Esophagus muscularis mucosa (tissue), 4 donors: ENCODE data around the gene FBXO34. TPM values are rescaled to one million over a fixed set of nuclear protein-coding genes. Genes with fewer than 3 reads are reported as not detected.

Experiments used
- DNase-seq: peaks from one replicate; pipeline ENCODE4 v3.0.0-alpha.2; 2017; ENCODE audit errors: extremely low spot score
- H3K27ac ChIP-seq, 4 donors: fragments of 200-600 bp; sonication (generic); replicated peaks in 1 of 4; 1 replicate in 3 of 4; 2 replicates in 1 of 4; pipeline ENCODE4 v1.5.1; 2016 to 2019; ENCODE audit warnings: mild to moderate bottlenecking in 1 of 4
- H3K27me3 ChIP-seq, 4 donors: fragments of 200-600 bp; sonication (generic); one replicate each; pipeline versions ENCODE4 v1.5.1 to v1.6.0; 2016 to 2019
- H3K36me3 ChIP-seq, 4 donors: fragments of 200-600 bp; sonication (generic); one replicate each; pipeline ENCODE4 v1.5.1; 2016 to 2019
- H3K4me1 ChIP-seq, 4 donors: fragments of 200-600 bp; sonication (generic); one replicate each; pipeline ENCODE4 v1.5.1; 2016 to 2019
- H3K4me3 ChIP-seq, 4 donors: fragments of 200-600 bp; sonication (generic); 1 replicate in 2 of 4; 2 replicates in 2 of 4; pipeline ENCODE4 v1.5.1; 2016 to 2019; ENCODE audit warnings: mild to moderate bottlenecking in 4 of 4, moderate library complexity in 1 of 4
- H3K9me3 ChIP-seq, 4 donors: fragments of 200-600 bp; sonication (generic); 1 replicate in 3 of 4; 2 replicates in 1 of 4; pipeline ENCODE4 v1.5.1; 2016 to 2019
- CTCF ChIP-seq, 3 experiments: fragments of 200-600 bp in 2 of 3; fragments of 450-650 bp in 1 of 3; sonication (generic) in 2 of 3; IDR thresholded peaks; one replicate each; pipeline ENCODE4 v1.5.1; 2017 to 2019; ENCODE audit warnings: antibody characterized with exemption in 3 of 3, mild to moderate bottlenecking in 2 of 3, moderate library complexity in 1 of 3
- EP300 ChIP-seq: sonication (generic); formaldehyde crosslinking; IDR thresholded peaks from one replicate; pipeline ENCODE4 v1.6.1; 2017; ENCODE audit warnings: antibody characterized with exemption
- POLR2A ChIP-seq: fragments of 450-650 bp; IDR thresholded peaks from one replicate; pipeline ENCODE4 v1.6.1; 2017; ENCODE audit warnings: antibody characterized with exemption, moderate library complexity, mild to moderate bottlenecking, low read depth
- POLR2AphosphoS5 ChIP-seq, 2 donors: sonication (generic); formaldehyde crosslinking; IDR thresholded peaks; one replicate each; pipeline ENCODE4 v1.6.1; 2017; ENCODE audit warnings: antibody characterized with exemption in 2 of 2
- WGBS: methylation state at CpG from one replicate; pipeline ENCODE4 v1.1.5; 2018; 5-methylcytosine and 5-hydroxymethylcytosine counted together
- intact Hi-C: fragments of 100-400 bp; cut with DNase I; formaldehyde crosslinking; loops from one replicate; pipeline ENCODE4 v1.15.1; 2023
- total RNA-seq, 4 donors: library from RNA; depleted of rRNA; stranded (reverse); fragments of >200 nt; gene quantifications; one replicate each; pipeline versions ENCODE4 v1.1.0 to v1.2.1, GENCODE V29; 2016

Gene FBXO34
- total RNA-seq, 4 donors from 2014 or later = 16.2 to 22.0 (median 20.4) TPM

- peak; percentile 37 for DNase-seq
- H3K36me3 ChIP-seq = peaks cover 8 to 52% (median 42%) of the 10 kb centered on the region in 4 donors
- H3K4me3 ChIP-seq = no peak overlapping the region
- no peaks in the 10 kb centered on the region for H3K27me3 ChIP-seq
- no peak for TF ChIP-seq POLR2A
- TF ChIP-seq EP300 = no peak
- TF ChIP-seq CTCF (IDR thresholded peaks at IDR 0.05) = no peak
- TF ChIP-seq POLR2AphosphoS5 (IDR thresholded peaks at IDR 0.05) = no peak
- WGBS = 99% methylated on average over 9 of the region's 9 CpGs
- H3K27ac ChIP-seq = no peak overlapping the region
- no peaks in the 10 kb centered on the region for H3K9me3 ChIP-seq
- intact Hi-C loops = loop anchor here (5.0 kb wide), 1 partner anchor 140 kb away; no protein-coding TSS in a partner anchor
- H3K4me1 ChIP-seq = peaks cover 0 to 10% (median 4%) of the 10 kb centered on the region in 4 donors
Measured at GRCh38 chr14:55352201-55352600, 81.0 kb downstream of the FBXO34 start.

DNA sequence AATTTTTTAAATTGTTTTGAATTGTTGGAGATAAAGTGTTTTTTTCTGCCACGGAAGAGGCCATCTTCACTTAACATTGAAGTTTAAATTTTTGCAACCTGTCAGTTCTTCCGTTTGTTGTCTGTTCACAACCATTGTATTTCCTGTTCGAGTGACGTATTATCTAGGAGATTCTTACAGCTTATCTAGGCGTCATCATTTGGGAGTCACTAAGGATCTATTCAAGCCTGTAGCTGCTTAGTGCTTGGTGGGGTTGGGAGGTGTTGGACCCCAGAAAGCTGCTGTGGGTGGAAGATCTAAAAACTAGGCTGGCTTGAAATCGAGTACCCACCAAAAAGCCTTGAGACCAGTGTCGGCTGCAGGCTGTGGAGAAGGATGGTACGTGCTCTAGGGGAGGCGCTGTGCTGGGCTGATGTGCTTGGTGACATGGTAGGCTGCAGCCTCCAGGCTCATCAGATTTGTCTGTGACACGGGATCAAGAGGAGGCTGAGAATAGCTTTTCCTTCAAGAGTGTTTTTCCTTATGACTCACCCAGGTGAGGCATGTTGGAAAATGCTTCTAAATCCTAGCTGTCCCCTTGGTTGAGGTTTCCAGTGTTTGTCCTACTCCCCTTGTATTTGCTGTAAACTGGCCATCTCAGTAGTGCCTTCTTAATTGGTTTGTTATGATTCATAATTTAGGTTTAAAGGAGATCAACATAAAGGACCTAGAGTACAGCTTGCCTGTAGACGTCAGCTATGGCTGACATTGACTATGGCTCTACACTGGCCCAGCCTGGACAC lies 82.7 kb downstream of the FBXO34 start:
- peaks cover 8 to 55% (median 42%) of the 10 kb centered on the region in 4 donors for H3K36me3 ChIP-seq
- WGBS = 89% methylated on average over 11 of the region's 11 CpGs

DNA sequence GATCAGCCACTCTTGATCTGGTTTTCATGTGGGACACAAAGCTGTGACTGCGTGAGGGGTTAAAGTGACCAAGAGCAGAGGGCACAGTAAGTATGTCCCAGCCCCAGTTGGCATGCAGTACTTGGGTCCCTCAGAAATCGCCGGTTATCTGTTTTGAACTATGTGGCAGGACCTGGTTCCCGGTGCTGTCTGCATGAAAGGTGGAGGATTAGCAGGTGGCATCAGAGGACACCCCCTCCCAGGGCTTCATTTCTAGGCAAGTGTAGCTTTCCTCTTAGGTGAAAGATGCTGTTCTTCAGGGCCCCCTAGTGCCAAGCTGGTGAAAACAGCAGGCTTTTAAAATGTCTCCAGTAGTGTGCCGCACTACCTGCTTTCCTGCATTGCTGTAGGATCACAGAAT lies 83.3 kb downstream of the FBXO34 start:
- intact Hi-C loops = loop anchor here (5.0 kb wide), 1 partner anchor 142 kb away; no protein-coding TSS in a partner anchor
- peak; percentile 87 for DNase-seq
- Histone ChIP-seq H3K4me1 (peaks cover 0 to 7% (median 3%) of the 10 kb centered on the region in 4 donors), H3K4me3 (no peak overlapping the region), H3K9me3 (no peaks in the 10 kb centered on the region), H3K27ac (no peak overlapping the region), H3K27me3 (no peaks in the 10 kb centered on the region), H3K36me3 (peaks cover 8 to 55% (median 44%) of the 10 kb centered on the region in 4 donors)
- 80% methylated on average over 5 of the region's 5 CpGs for WGBS
- TF ChIP-seq EP300 (no peak), CTCF (IDR thresholded peaks at IDR 0.05) (peak; percentile 27 to 67 (median 32))

More for the DNA sequence above, 82.7 kb downstream of the FBXO34 start:
- Histone ChIP-seq H3K27me3 (no peaks in the 10 kb centered on the region), H3K9me3 (no peaks in the 10 kb centered on the region), H3K4me1 (peaks cover 0 to 7% (median 3%) of the 10 kb centered on the region in 4 donors), H3K27ac (no peak overlapping the region), H3K4me3 (no peak overlapping the region)
- peak; percentile 50 for DNase-seq
- intact Hi-C loops = loop anchor here (5.0 kb wide), 1 partner anchor 142 kb away; no protein-coding TSS in a partner anchor
- TF ChIP-seq POLR2A (no peak), POLR2AphosphoS5 (IDR thresholded peaks at IDR 0.05) (no peak), CTCF (IDR thresholded peaks at IDR 0.05) (no peak), EP300 (no peak)

GRCh38 chr14:55355922-55356321 lies 84.7 kb downstream of the FBXO34 start:
- H3K4me1 ChIP-seq = peaks cover 0 to 7% (median 3%) of the 10 kb centered on the region in 4 donors
- TF ChIP-seq CTCF (IDR thresholded peaks at IDR 0.05) = no peak
- no peak overlapping the region for H3K4me3 ChIP-seq
- H3K36me3 ChIP-seq = peaks cover 5 to 50% (median 38%) of the 10 kb centered on the region in 4 donors
- no peak overlapping the region for H3K27ac ChIP-seq
- intact Hi-C loops = loop anchor here (5.0 kb wide), 1 partner anchor 89 kb away; no protein-coding TSS in a partner anchor
- H3K9me3 ChIP-seq = no peaks in the 10 kb centered on the region
- DNase-seq = peak; percentile 74
- H3K27me3 ChIP-seq = no peaks in the 10 kb centered on the region
- WGBS = 84% methylated on average over 6 of the region's 6 CpGs
